GM18909 (cell line): ENCODE data around the gene ALDH3B1.

ENCODE experiments used
- ATAC-seq: cut with Tn5 transposase; IDR thresholded peaks from one replicate; pipeline ENCODE4 v1.9.1; 2021; ENCODE audit warnings: mild to moderate bottlenecking; ENCODE audit not compliant: unreplicated experiment, poor library complexity

Gene ALDH3B1

GRCh38 chr11:68056317-68057285, 46.5 kb downstream of the ALDH3B1 start:
- ATAC-seq, result no peak

GRCh38 chr11:68057807-68058206, 47.7 kb downstream of the ALDH3B1 start:
- ATAC-seq, result no peak

- no peak for ATAC-seq
Observed at GRCh38 chr11:68061508-68061907, 51.4 kb downstream of the ALDH3B1 start.

- ATAC-seq, result no peak
Observed at GRCh38 chr11:68064926-68065325, 54.8 kb downstream of the ALDH3B1 start.

DNA sequence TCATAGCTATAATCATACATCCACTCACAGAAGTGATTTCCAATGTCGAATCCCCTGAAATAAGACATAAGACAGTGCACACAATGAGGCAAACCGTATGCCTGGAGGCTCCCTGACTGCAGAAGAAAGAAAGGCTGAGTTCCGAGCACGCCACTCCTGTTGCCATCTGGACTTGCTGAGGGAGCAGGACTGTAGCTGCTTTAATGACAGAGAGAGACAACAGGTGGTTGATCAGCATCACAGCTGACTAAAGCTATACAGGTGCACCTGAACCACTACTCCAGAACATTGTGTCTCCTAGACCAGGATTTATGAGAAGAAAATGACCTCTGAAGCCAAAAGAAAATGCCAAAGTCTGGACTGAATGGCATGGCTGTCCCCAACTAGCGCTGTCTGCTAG, 55.7 kb downstream of the ALDH3B1 start:
- ATAC-seq, result no peak

GRCh38 chr11:68066742-68067141, 56.6 kb downstream of the ALDH3B1 start:
- no peak for ATAC-seq

GRCh38 chr11:68067991-68068390, 57.9 kb downstream of the ALDH3B1 start:
- ATAC-seq, result no peak

DNA sequence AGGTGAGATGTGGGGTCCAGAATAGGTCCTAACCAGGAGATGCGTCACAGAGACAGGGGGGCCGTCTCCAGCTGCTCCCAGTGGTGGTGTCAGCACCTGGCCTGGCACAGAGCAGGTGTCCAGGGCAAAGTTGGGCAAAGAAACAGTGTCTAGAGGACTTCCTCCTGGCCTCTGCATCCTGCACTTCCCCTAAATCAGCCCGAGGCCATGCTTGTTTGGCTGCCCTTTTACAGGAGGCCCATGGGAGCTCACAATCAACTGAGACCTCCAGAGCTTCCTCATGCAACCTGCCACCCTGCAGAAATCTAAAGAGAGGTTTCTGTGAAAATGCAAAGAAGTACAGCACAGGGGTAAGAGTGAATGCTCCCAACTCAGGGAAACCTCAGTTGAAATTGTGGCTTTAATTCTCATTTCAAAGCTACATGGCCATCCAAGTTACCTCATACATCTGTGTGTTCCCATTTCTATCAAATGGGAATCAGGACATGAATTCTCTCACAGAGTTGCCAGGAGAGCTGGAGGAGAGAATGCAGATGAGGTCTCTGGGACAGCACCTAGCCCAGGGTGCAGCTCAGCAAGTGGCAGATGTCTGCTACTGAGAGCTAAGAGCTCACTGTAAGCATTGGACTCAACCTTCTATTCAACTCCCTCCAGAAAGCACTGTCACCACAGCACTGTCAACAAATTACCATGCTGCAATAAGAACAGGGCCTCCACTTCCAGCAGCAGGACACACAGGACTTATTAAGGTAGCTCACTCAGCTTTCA, 61.3 kb downstream of the ALDH3B1 start:
- ATAC-seq, result no peak

- ATAC-seq, result no peak
Observed at GRCh38 chr11:68074584-68075352, 64.6 kb downstream of the ALDH3B1 start.

GRCh38 chr11:68076371-68077042, 66.4 kb downstream of the ALDH3B1 start:
- ATAC-seq, result no peak

DNA sequence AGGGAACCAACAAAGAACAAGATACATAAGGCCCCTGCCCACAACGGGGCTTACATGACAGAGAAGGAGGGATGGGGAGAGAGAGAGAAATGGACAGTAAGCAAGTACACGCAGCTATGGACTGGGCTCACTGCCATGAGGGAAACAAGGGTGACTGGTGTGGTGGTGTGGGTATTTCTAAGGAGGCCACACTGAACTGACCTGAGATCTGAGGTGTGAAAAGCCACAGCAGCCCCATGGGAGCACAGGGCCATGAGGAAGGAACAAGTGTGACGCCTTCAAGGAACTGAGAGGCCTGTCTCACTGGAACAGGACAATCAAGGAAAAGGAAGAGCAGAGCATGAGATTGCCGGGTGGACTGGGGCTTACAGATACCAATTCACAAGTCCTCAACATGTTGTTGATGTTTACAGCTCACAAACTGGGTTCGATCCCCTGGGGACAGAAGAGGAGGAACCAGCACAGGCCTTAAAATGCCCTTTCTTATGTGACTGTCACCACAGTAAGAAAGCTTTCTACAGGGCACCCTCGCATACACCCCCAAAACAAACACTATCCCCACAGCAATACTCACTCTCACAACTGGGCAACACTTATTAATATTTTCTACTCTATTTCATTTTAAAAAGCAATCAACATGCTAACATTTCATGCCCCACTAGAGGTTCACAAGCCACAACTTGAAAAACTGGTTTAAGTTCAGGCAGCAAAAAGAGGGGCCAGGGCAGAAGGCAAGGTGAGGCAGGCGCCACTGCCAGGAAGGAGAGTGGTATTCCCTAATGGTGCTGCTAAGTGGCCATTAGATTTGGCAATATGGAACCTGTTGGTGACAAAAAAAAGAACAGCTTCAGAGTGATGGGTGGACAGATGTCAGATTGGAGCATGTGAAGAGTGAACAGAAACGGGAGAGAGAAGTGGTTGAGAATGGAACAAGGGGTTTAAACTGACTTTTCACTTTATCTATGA, 67.8 kb downstream of the ALDH3B1 start:
- no peak for ATAC-seq
